Immature natural killer cell (primary cell): ENCODE measurements around the gene DOCK1. TPM values are rescaled to one million over a fixed set of nuclear protein-coding genes. Genes with fewer than 3 reads are reported as not detected.
"Not testable (repeated sequence)": the region's sequence is repeated elsewhere in the genome, so short reads cannot be mapped to it uniquely, and the experiment has no call there.

Source experiments
- DNase-seq, 3 donors: peaks; one replicate each; pipeline ENCODE4 v3.0.0; 2022; ENCODE audit warnings: mixed read lengths in 1 of 3
- H3K27ac Mint-ChIP-seq, 6 donors: one replicate each; pipeline ENCODE4 v1.8.0; 2020; ENCODE audit warnings: mixed read lengths in 6 of 6, mild to moderate bottlenecking in 5 of 6, inconsistent platforms in 4 of 6, moderate library complexity in 3 of 6
- H3K27me3 Mint-ChIP-seq, 3 donors: one replicate each; pipeline ENCODE4 v1.8.0; 2020 to 2021; ENCODE audit warnings: low read depth in 3 of 3, mild to moderate bottlenecking in 3 of 3, mixed read lengths in 3 of 3, moderate library complexity in 3 of 3, inconsistent platforms in 1 of 3
- H3K36me3 Mint-ChIP-seq, 3 donors: one replicate each; pipeline ENCODE4 v1.8.0; 2020; ENCODE audit warnings: mixed read lengths in 3 of 3, inconsistent platforms in 2 of 3, mild to moderate bottlenecking in 2 of 3
- H3K4me1 Mint-ChIP-seq, 2 donors: one replicate each; pipeline ENCODE4 v1.8.0; 2020; ENCODE audit warnings: inconsistent platforms in 2 of 2, mild to moderate bottlenecking in 2 of 2, mixed read lengths in 2 of 2, moderate library complexity in 1 of 2
- H3K4me3 Mint-ChIP-seq, 5 donors: one replicate each; pipeline ENCODE4 v1.8.0; 2020; ENCODE audit warnings: mild to moderate bottlenecking in 5 of 5, mixed read lengths in 5 of 5, inconsistent platforms in 3 of 5, moderate library complexity in 3 of 5
- H3K9me3 Mint-ChIP-seq, 6 donors: one replicate each; pipeline ENCODE4 v1.8.0; 2020; ENCODE audit warnings: mild to moderate bottlenecking in 6 of 6, mixed read lengths in 6 of 6, inconsistent platforms in 4 of 6, moderate library complexity in 3 of 6
- polyA plus RNA-seq, 3 donors: library from polyadenylated mRNA; unstranded; fragments of 300-500 nt; fragmentation: Illumina TruSeq; gene quantifications; one replicate each; pipeline ENCODE4 v1.2.3, GENCODE V29; 2021

Gene DOCK1
- polyA plus RNA-seq, 3 donors from 2014 or later = 0.37 TPM; not detected in 2

GRCh38 chr10:126908225-126908624 is 3.0 kb downstream of the DOCK1 start:
- peaks cover 0 to 2% (median 0%) of the 10 kb centered on the region in 6 donors for H3K9me3 Mint-ChIP-seq
- H3K4me3 Mint-ChIP-seq = no peak overlapping the region
- DNase-seq = no peak
- no peak overlapping the region for H3K27ac Mint-ChIP-seq
- peaks cover 3 to 5% (median 5%) of the 10 kb centered on the region in 3 donors for H3K27me3 Mint-ChIP-seq
- peaks cover 0 to 6% of the 10 kb centered on the region in 2 donors for H3K4me1 Mint-ChIP-seq
- no peaks in the 10 kb centered on the region for H3K36me3 Mint-ChIP-seq

DNA sequence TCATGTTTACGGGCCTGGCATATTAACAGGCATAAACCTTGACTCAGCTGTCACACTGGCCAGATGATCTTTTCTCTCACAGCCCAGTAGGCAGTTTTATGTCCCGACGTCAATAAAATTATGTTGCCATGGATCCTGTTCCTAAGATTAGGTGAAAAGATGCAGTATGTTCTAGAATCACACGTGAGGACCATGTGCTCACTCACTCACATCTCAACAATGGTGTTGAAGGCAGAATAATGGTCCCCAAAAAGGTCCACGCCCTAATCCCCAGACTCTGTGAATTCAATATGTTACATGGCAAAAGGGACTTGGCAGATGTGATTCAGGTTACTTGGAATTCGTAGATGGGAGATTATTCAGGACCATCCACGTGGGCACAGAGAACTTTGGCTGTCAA is 3.5 kb downstream of the DOCK1 start:
- H3K36me3 Mint-ChIP-seq = no peaks in the 10 kb centered on the region
- H3K4me3 Mint-ChIP-seq = no peak overlapping the region
- peaks cover 0 to 6% of the 10 kb centered on the region in 2 donors for H3K4me1 Mint-ChIP-seq
- H3K27me3 Mint-ChIP-seq = peaks cover 4 to 5% (median 5%) of the 10 kb centered on the region in 3 donors
- H3K27ac Mint-ChIP-seq = no peak overlapping the region
- H3K9me3 Mint-ChIP-seq = peaks cover 0 to 2% (median 0%) of the 10 kb centered on the region in 6 donors
- DNase-seq = no peak

DNA sequence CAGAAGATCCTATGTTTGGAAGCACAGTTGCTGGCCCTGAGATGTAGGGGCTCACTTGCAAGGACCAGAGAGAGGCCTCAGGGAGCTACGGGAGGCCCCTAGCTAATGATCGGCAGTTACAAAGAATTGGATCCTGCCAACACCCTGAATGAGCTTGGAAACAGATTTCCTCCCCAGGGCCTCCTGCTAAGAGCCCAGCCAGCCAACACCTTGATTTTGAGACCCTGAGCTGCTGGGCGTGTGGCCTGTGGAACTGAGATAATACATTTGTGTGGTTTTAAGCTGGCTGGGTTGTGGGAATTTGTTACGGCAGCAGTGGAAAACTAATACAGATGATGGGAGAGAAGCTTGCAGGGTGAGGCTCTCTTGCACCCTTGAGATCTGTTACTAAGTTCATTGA is 3.9 kb downstream of the DOCK1 start:
- Mint-ChIP-seq H3K9me3 (peaks cover 0 to 2% (median 0%) of the 10 kb centered on the region in 6 donors), H3K27ac (no peak overlapping the region), H3K36me3 (no peaks in the 10 kb centered on the region), H3K27me3 (peaks cover 4 to 5% (median 4%) of the 10 kb centered on the region in 3 donors), H3K4me1 (peaks cover 0 to 6% of the 10 kb centered on the region in 2 donors), H3K4me3 (no peak overlapping the region)
- no peak for DNase-seq

DNA sequence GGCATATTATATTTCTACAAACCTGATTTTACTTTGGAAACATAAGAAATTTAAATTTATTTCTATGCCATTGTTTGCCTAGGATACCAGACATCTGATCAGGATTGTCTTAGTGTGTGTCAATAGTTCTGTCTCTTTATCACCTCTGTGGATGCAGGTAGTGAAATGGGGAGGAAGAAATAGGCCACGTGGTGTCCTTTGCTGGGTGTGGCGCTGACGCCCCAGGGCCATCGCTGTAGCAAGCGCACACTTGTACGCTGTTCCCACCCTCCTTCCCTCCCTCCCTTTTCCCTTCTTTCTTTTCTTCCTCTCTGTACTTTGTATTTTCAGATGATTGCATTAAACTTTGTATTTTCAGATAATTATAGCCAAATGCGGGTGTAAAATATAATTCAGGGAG is 5.0 kb downstream of the DOCK1 start:
- Mint-ChIP-seq H3K4me1 (no peaks in the 10 kb centered on the region), H3K27ac (no peak overlapping the region), H3K27me3 (peaks cover 0 to 5% (median 2%) of the 10 kb centered on the region in 3 donors), H3K4me3 (no peak overlapping the region), H3K36me3 (no peaks in the 10 kb centered on the region), H3K9me3 (peaks cover 0 to 2% (median 0%) of the 10 kb centered on the region in 6 donors)
- no peak for DNase-seq

GRCh38 chr10:126910798-126911197 is 5.6 kb downstream of the DOCK1 start:
- H3K9me3 Mint-ChIP-seq = peaks cover 0 to 2% (median 0%) of the 10 kb centered on the region in 6 donors
- H3K4me1 Mint-ChIP-seq = no peaks in the 10 kb centered on the region
- H3K36me3 Mint-ChIP-seq = no peaks in the 10 kb centered on the region
- no peak overlapping the region for H3K27ac Mint-ChIP-seq
- H3K27me3 Mint-ChIP-seq = peaks cover 0 to 5% (median 2%) of the 10 kb centered on the region in 3 donors
- no peak for DNase-seq
- H3K4me3 Mint-ChIP-seq = no peak overlapping the region

GRCh38 chr10:126911301-126911700 is 6.1 kb downstream of the DOCK1 start:
- no peak for DNase-seq
- Mint-ChIP-seq H3K27me3 (peaks cover 0 to 5% (median 2%) of the 10 kb centered on the region in 3 donors), H3K36me3 (no peaks in the 10 kb centered on the region)

GRCh38 chr10:126913316-126913715 is 8.1 kb downstream of the DOCK1 start:
- no peaks in the 10 kb centered on the region for H3K4me1 Mint-ChIP-seq
- no peaks in the 10 kb centered on the region for H3K9me3 Mint-ChIP-seq
- no peak overlapping the region for H3K27ac Mint-ChIP-seq
- no peak for DNase-seq
- no peak overlapping the region for H3K4me3 Mint-ChIP-seq
- H3K36me3 Mint-ChIP-seq = no peaks in the 10 kb centered on the region
- H3K27me3 Mint-ChIP-seq = peaks cover 0 to 5% (median 0%) of the 10 kb centered on the region in 3 donors

More at GRCh38 chr10:126911301-126911700, 6.1 kb downstream of the DOCK1 start:
- no peaks in the 10 kb centered on the region for H3K4me1 Mint-ChIP-seq
- no peak overlapping the region for H3K4me3 Mint-ChIP-seq
- no peak overlapping the region for H3K27ac Mint-ChIP-seq
- peaks cover 0 to 2% (median 0%) of the 10 kb centered on the region in 6 donors for H3K9me3 Mint-ChIP-seq

DNA sequence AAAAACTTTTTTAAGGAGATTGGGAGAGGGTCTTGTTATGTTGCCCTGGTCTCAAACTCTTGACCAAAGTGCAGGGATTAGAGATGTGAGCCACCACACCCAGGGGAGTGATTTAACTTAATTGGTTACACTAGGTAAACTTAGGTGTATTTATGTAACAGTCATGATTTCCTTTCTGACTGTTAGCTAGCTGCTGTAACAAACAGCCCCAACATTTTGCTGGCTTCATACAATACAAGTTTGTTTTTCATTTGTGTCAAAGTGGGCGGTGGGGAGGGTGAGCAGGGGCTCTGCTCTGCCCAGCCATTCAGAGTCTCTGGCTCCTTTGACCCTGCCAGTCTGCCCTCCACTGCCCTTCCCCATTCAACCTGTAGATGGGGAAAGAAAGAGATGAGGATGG is 9.3 kb downstream of the DOCK1 start:
- Mint-ChIP-seq H3K4me1 (no peaks in the 10 kb centered on the region), H3K4me3 (no peak overlapping the region), H3K27me3 (peaks cover 0 to 5% (median 3%) of the 10 kb centered on the region in 3 donors), H3K9me3 (no peaks in the 10 kb centered on the region), H3K27ac (no peak overlapping the region), H3K36me3 (no peaks in the 10 kb centered on the region)
- no peak for DNase-seq

DNA sequence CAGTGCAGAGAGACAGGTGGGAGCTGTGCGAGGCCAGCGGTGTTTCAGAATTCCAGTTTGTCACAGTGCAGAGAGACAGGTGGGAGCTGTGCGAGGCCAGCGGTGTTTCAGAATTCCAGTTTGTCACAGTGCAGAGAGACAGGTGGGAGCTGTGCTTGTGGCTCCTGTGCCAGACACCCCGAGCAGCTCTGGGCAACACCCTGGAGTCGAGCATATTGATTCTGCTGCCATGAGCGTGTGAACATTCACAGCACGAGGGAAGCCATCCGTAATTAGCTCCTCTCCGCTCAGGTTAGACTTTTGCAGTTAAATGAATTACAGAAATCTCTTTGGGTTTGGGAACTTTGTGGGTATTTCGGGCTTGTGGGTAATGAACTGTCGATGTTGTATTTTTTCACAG is 11.7 kb downstream of the DOCK1 start:
- not testable (repeated sequence) for H3K4me1 Mint-ChIP-seq, H3K4me3 Mint-ChIP-seq, H3K9me3 Mint-ChIP-seq

GRCh38 chr10:126917375-126917774 is 12.1 kb downstream of the DOCK1 start:
- Mint-ChIP-seq H3K27ac (no peak overlapping the region), H3K4me1 (no peaks in the 10 kb centered on the region), H3K27me3 (peaks cover 0 to 7% (median 3%) of the 10 kb centered on the region in 3 donors), H3K4me3 (no peak overlapping the region), H3K36me3 (no peaks in the 10 kb centered on the region), H3K9me3 (no peaks in the 10 kb centered on the region)
- DNase-seq = no peak

More for the DNA sequence above, 11.7 kb downstream of the DOCK1 start:
- not testable (repeated sequence) for H3K27me3 Mint-ChIP-seq, DNase-seq, H3K27ac Mint-ChIP-seq, H3K36me3 Mint-ChIP-seq

- peaks cover 0 to 6% (median 3%) of the 10 kb centered on the region in 3 donors for H3K27me3 Mint-ChIP-seq
- H3K36me3 Mint-ChIP-seq = no peaks in the 10 kb centered on the region
- no peak overlapping the region for H3K27ac Mint-ChIP-seq
- H3K4me3 Mint-ChIP-seq = no peak overlapping the region
- H3K9me3 Mint-ChIP-seq = no peaks in the 10 kb centered on the region
- no peaks in the 10 kb centered on the region for H3K4me1 Mint-ChIP-seq
- DNase-seq = no peak
Measured at GRCh38 chr10:126917975-126918908, 13.0 kb downstream of the DOCK1 start.

DNA sequence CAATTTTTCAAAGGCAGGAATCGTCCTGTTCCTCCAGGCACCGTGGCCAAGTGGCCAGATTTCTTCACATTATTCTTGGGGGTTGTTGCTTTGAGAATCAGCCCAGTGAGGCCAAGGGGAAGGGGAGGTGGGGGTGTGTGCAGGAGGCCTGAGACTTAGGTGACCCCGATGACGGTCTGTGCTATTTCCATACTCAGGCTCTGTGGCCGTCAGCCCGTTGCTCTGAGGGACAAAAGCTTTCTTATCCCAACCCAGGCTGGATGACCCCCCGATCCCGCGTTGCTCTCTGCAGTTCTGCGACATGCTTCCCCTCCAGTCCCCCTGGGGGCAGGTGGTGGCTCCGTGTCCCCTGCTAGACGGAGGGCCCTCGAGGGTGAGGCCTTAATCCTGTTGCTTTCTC is 14.2 kb downstream of the DOCK1 start:
- DNase-seq = no peak
- Mint-ChIP-seq H3K36me3 (no peaks in the 10 kb centered on the region), H3K27me3 (peaks cover 0 to 3% (median 3%) of the 10 kb centered on the region in 3 donors), H3K27ac (no peak overlapping the region), H3K4me3 (no peak overlapping the region), H3K9me3 (no peaks in the 10 kb centered on the region), H3K4me1 (no peaks in the 10 kb centered on the region)

DNA sequence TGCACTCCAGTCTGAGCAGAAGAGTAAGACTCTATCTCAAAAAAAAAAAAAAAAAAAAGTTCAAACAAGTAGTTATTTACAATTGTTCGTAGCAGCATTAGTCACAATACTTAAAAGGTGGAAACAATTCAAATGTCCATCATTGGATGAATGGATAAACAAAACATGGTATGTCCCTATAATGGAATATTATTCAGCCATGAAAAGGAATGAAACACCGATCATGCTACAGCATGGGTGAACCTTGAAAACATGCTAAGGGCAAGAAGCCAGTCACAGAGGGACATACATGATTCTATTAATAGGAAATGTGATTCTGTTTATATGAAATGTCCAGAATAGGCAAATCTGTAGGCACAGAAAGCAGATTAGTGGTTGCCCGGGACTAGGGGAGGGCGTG is 15.9 kb downstream of the DOCK1 start:
- H3K27me3 Mint-ChIP-seq = peaks cover 0 to 3% (median 3%) of the 10 kb centered on the region in 3 donors
- no peak overlapping the region for H3K27ac Mint-ChIP-seq
- H3K9me3 Mint-ChIP-seq = peaks cover 0 to 4% (median 0%) of the 10 kb centered on the region in 6 donors
- no peaks in the 10 kb centered on the region for H3K36me3 Mint-ChIP-seq
- no peaks in the 10 kb centered on the region for H3K4me1 Mint-ChIP-seq
- no peak overlapping the region for H3K4me3 Mint-ChIP-seq
- DNase-seq = no peak

DNA sequence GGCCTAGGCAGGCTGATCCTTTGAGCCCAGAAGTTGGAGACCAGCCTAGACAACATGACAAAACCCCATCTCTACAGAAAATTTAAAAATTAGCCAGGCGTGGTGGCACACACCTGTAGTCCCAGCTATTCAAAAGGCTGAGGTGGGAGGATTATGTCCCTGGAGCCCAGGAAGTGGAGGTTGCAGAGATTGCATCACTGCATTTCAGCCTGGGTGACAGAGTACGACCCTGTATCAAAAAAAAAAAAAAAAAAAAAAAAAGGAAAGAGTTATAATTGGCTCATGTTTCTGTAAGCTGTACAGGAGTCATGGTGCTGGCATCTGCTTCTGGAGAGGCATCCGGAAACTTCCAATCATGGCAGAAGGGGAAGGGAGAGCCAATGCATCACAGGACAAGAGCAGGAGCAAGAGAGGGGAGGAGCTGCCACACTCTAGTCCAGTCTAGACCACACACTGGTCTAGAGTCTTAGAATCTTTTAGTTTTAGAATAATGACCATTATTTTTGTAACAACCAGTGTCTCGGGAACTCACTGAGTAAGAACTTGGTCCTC is 16.8 kb downstream of the DOCK1 start:
- H3K4me1 Mint-ChIP-seq = no peaks in the 10 kb centered on the region
- no peak overlapping the region for H3K27ac Mint-ChIP-seq
- DNase-seq = no peak
- H3K36me3 Mint-ChIP-seq = no peaks in the 10 kb centered on the region
- peaks cover 0 to 4% (median 0%) of the 10 kb centered on the region in 6 donors for H3K9me3 Mint-ChIP-seq
- no peak overlapping the region for H3K4me3 Mint-ChIP-seq
- H3K27me3 Mint-ChIP-seq = peaks cover 0 to 3% (median 3%) of the 10 kb centered on the region in 3 donors
